Gastrocnemius medialis (tissue), 4 donors: ENCODE data around the gene SLC22A31. TPM values are rescaled to one million over a fixed set of nuclear protein-coding genes. Genes with fewer than 3 reads are reported as not detected.
"Not testable (repeated sequence)": the region's sequence is repeated elsewhere in the genome, so short reads cannot be mapped to it uniquely, and the experiment has no call there.

Experiments
- ATAC-seq, 2 donors: fragments of 150-250 bp; one replicate each; pipeline ENCODE4 v1.9.1; 2016
- DNase-seq, 2 donors: peaks; one replicate each; pipeline ENCODE4 v3.0.0-alpha.2; 2019
- H3K27ac ChIP-seq, 4 donors: fragments of 200-600 bp; sonication (generic); 1 replicate in 1 of 4; 2 replicates in 3 of 4; pipeline ENCODE4 v1.5.1; 2016 to 2018; ENCODE audit warnings: mild to moderate bottlenecking in 2 of 4, moderate library complexity in 1 of 4
- H3K27me3 ChIP-seq, 3 donors: fragments of 200-600 bp; sonication (generic) in 2 of 3; 1 replicate in 1 of 3; 2 replicates in 2 of 3; pipeline versions ENCODE4 v1.5.1 to v1.6.0; 2016 to 2019; ENCODE audit warnings: mild to moderate bottlenecking in 1 of 3, moderate library complexity in 1 of 3
- H3K36me3 ChIP-seq, 2 donors: fragments of 200-600 bp; sonication (generic) in 1 of 2; one replicate each; pipeline ENCODE4 v1.5.1; 2017 to 2018
- H3K4me1 ChIP-seq, 2 donors: fragments of 200-600 bp; sonication (generic) in 1 of 2; one replicate each; pipeline ENCODE4 v1.5.1; 2016 to 2017; ENCODE audit warnings: mild to moderate bottlenecking in 2 of 2
- H3K4me3 ChIP-seq, 4 donors: fragments of 200-600 bp; sonication (generic) in 3 of 4; 1 replicate in 1 of 4; 2 replicates in 3 of 4; pipeline ENCODE4 v1.5.1; 2016 to 2019; ENCODE audit warnings: mild to moderate bottlenecking in 2 of 4
- H3K9me3 ChIP-seq, 3 donors: fragments of 200-600 bp; sonication (generic) in 2 of 3; 1 replicate in 1 of 3; 2 replicates in 2 of 3; pipeline ENCODE4 v1.5.1; 2016 to 2019
- POLR2A ChIP-seq, 2 donors: fragments of 450-650 bp; IDR thresholded peaks; one replicate each; pipeline ENCODE4 v1.6.1; 2017; ENCODE audit warnings: antibody characterized with exemption in 2 of 2, mild to moderate bottlenecking in 2 of 2, moderate library complexity in 2 of 2
- in situ Hi-C, 4 donors: fragments of 200-750 bp; cut with MboI; loops; one replicate each; pipeline versions ENCODE4 v1.15.0 to v1.8.0; 2017; ENCODE audit warnings: low sequenced_read_pairs in 4 of 4
- intact Hi-C: fragments of 100-400 bp; cut with DNase I; formaldehyde crosslinking; loops from one replicate; pipeline ENCODE4 v1.15.1; 2023; ENCODE audit warnings: low total_unique reads
- total RNA-seq, 4 donors: library from RNA; depleted of rRNA; stranded (reverse); fragments of >200 nt; gene quantifications; one replicate each; pipeline versions ENCODE4 v1.1.0 to v1.2.3, GENCODE V29; 2016
- TF ChIP-seq, protein P1 (sequence below), 5 experiments: fragments of 450-650 bp in 3 of 5; fragments of 200-600 bp in 2 of 5; sonication (generic) in 2 of 5; IDR thresholded peaks in 4 of 5; conservative IDR thresholded peaks in 1 of 5; 1 replicate in 4 of 5; 2 replicates in 1 of 5; pipeline ENCODE4 v1.5.1; 2016 to 2019; ENCODE audit warnings: antibody characterized with exemption in 5 of 5, mild to moderate bottlenecking in 3 of 5, moderate library complexity in 3 of 5

The SLC22A31 gene
- total RNA-seq, 4 donors from 2014 or later, result not detected

DNA sequence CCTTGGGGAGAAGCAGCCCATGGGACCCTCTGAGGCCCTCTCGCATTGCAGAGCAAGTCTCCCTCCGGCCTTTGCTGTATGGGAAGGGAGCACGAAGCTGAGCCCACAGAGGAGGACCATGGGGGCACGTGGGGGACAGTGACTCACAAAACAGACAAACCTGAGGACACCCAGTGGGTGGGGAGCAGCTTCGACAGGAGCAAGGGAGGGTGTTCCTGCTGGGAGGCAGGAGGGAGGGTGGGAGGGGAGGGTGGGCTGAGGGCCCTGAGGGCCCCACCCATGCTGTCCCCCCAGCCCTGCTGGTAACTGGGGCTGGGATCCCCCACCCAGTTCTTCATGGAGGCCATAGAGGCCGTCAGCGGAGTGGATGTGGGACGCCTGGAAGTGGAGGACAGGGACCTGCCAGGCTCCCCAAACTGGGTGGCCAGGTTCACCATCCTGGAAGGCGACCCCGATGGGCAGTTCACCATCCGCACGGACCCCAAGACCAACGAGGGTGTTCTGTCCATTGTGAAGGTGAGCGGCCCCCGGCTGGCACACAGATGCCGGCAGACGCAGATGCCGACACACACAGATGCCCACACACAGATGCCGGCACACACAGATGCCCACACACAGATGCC lies 12.5 kb downstream of the SLC22A31 start:
- ATAC-seq (peak in 1 of 2 donors; percentile 9), DNase-seq (no peak)
- intact Hi-C loops (no loop called here), in situ Hi-C loops (no loop called here)
- no peak overlapping the region for H3K4me3 ChIP-seq
- no peak overlapping the region for H3K27ac ChIP-seq
- H3K4me1 ChIP-seq, result no peaks in the 10 kb centered on the region
- H3K9me3 ChIP-seq, result no peaks in the 10 kb centered on the region
- TF ChIP-seq POLR2A (IDR thresholded peaks at IDR 0.05), result no peak
- TF ChIP-seq, protein P1, sequence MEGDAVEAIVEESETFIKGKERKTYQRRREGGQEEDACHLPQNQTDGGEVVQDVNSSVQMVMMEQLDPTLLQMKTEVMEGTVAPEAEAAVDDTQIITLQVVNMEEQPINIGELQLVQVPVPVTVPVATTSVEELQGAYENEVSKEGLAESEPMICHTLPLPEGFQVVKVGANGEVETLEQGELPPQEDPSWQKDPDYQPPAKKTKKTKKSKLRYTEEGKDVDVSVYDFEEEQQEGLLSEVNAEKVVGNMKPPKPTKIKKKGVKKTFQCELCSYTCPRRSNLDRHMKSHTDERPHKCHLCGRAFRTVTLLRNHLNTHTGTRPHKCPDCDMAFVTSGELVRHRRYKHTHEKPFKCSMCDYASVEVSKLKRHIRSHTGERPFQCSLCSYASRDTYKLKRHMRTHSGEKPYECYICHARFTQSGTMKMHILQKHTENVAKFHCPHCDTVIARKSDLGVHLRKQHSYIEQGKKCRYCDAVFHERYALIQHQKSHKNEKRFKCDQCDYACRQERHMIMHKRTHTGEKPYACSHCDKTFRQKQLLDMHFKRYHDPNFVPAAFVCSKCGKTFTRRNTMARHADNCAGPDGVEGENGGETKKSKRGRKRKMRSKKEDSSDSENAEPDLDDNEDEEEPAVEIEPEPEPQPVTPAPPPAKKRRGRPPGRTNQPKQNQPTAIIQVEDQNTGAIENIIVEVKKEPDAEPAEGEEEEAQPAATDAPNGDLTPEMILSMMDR (IDR thresholded peaks at IDR 0.05 in 4 of 5, conservative IDR thresholded peaks at IDR 0.05 in 1 of 5), result no peak
- H3K27me3 ChIP-seq, result no peaks in the 10 kb centered on the region
- H3K36me3 ChIP-seq, result peaks cover 0 to 5% of the 10 kb centered on the region in 2 donors

DNA sequence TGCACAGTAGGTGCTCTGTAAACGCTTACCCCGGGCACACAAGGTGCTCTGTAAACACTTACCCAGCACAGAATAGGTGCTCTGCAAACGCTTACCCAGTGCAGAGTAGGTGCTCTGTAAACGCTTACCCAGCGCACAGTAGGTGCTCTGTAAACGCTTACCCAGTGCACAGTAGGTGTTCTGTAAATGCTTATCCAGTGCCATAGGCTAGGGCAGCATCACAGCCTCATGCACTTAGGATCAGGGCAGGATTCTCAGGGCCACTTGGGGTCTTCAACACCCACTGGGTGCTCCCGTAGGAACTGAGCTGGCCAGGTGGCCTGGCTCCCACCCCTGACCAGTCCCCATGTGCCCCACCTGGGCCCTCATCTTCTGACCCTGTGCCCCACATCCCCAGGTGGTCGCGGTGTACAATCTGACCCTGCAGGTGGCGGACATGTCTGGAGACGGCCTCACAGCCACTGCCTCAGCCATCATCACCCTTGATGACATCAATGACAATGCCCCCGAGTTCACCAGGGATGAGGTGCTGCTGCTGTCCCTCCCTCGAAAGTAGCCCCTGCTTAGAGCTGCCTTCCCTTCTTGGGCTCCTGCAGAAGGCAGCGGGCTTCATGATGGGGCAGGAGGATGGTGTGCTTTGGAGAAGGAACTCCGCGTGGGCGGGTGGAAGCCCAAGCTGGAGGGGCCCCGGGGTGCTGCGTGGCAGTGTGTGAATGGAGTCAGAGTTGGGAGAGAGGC lies 13.1 kb downstream of the SLC22A31 start:
- no peak overlapping the region for H3K27ac ChIP-seq
- no peaks in the 10 kb centered on the region for H3K9me3 ChIP-seq
- H3K4me1 ChIP-seq, result no peaks in the 10 kb centered on the region
- H3K27me3 ChIP-seq, result no peaks in the 10 kb centered on the region
- no peak for TF ChIP-seq POLR2A (IDR thresholded peaks at IDR 0.05)
- TF ChIP-seq, protein P1 (IDR thresholded peaks at IDR 0.05 in 4 of 5, conservative IDR thresholded peaks at IDR 0.05 in 1 of 5), result no peak
- DNase-seq, result no peak
- in situ Hi-C loops, result no loop called here
- ATAC-seq, result peak; percentile 15 to 36
- H3K4me3 ChIP-seq, result no peak overlapping the region
- H3K36me3 ChIP-seq, result peaks cover 0 to 11% of the 10 kb centered on the region in 2 donors
- intact Hi-C loops, result no loop called here

DNA sequence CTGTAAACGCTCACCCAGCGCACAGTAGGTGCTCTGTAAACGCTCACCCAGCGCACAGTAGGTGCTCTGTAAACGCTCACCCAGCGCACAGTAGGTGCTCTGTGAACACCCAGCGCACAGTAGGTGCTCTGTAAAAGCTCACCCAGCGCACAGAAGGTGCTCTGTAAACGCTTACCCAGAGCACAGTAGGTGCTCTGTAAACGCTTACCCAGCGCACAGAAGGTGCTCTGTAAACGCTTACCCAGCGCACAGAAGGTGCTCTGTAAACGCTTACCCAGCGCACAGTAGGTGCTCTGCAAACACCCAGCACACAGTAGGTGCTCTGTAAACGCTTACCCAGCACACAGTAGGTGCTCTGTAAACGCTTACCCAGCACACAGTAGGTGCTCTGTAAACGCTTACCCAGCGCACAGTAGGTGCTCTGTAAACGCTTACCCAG lies 13.7 kb downstream of the SLC22A31 start:
- H3K4me1 ChIP-seq, H3K9me3 ChIP-seq, intact Hi-C loops, H3K4me3 ChIP-seq, in situ Hi-C loops, DNase-seq, H3K27me3 ChIP-seq, H3K27ac ChIP-seq, ATAC-seq: not testable (repeated sequence)
- H3K36me3 ChIP-seq, result peaks cover 0 to 11% of the 10 kb centered on the region in 2 donors

GRCh38 chr16:89185887-89186592 lies 14.3 kb downstream of the SLC22A31 start:
- intact Hi-C loops, H3K9me3 ChIP-seq, DNase-seq, H3K4me3 ChIP-seq, H3K27ac ChIP-seq, in situ Hi-C loops, ATAC-seq, H3K4me1 ChIP-seq, H3K27me3 ChIP-seq: not testable (repeated sequence)
- H3K36me3 ChIP-seq, result peaks cover 0 to 11% of the 10 kb centered on the region in 2 donors

DNA sequence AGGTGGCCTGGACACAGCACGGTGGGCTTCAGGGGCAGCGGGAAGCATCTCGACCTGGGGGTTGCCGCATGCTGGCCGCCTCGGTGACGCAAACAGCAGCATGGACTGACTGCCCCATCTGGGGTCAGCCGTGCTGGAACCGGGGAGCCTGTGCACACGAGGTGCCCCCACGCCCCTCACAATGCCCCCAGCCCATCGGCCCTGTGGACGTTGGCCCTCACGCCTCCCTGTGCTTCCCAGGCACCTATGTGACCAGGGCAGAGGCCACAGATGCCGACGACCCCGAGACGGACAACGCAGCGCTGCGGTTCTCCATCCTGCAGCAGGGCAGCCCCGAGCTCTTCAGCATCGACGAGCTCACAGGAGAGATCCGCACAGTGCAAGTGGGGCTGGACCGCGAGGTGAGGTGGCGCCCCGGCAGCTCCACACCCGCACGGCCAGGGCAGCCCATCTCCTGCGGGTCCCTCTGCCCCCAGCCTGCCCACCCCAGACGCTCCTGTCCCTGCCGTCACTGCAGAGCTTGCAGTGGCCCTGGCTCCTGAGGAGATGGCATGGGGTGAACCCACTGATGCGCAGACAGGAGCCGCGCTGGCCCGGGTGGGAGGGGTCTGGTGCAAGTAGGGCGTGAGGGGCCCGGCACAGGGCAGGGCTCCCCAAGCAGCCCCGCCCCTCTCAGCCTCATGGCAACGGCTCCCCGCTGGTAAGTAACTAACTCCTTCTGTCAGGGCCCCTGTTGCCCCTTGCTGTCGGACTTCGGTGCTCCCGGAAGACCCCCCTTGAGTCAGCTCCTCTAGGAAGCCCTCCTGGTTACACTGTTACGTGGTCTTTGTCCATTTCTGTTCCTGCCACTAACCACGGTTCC lies 15.2 kb downstream of the SLC22A31 start:
- no peak for ATAC-seq
- Histone ChIP-seq H3K4me3 (no peak overlapping the region), H3K9me3 (no peaks in the 10 kb centered on the region), H3K27ac (no peak overlapping the region), H3K27me3 (no peaks in the 10 kb centered on the region), H3K36me3 (peaks cover 0 to 11% of the 10 kb centered on the region in 2 donors), H3K4me1 (no peaks in the 10 kb centered on the region)
- intact Hi-C loops (no loop called here), in situ Hi-C loops (no loop called here)
- no peak for DNase-seq
- TF ChIP-seq POLR2A (IDR thresholded peaks at IDR 0.05), result no peak
